ENCODE data around the gene ST14.

The ST14 gene

GRCh38 chr11:130183878-130184610 is 24.5 kb downstream of the ST14 start:
- no peak for DNase-seq (ENCODE audit: low read depth)
- no peak for TF ChIP-seq CTCF (IDR thresholded peaks at IDR 0.05; ENCODE audit: insufficient read depth, low read depth, low read length, missing control alignments)
- H3K4me3 ChIP-seq (ENCODE audit: low read depth, low read length), result no peak overlapping the region

- DNase-seq (ENCODE audit: low read depth), result no peak
- H3K4me3 ChIP-seq (ENCODE audit: low read depth, low read length), result no peak overlapping the region
- no peak for TF ChIP-seq CTCF (IDR thresholded peaks at IDR 0.05; ENCODE audit: insufficient read depth, low read depth, low read length, missing control alignments)
These were observed 27.5 kb downstream of the ST14 start for GRCh38 chr11:130187096-130187495.

- no peak for DNase-seq (ENCODE audit: low read depth)
- H3K4me3 ChIP-seq (ENCODE audit: low read depth, low read length), result no peak overlapping the region
- TF ChIP-seq CTCF (IDR thresholded peaks at IDR 0.05; ENCODE audit: insufficient read depth, low read depth, low read length, missing control alignments), result no peak
These were observed 28.5 kb downstream of the ST14 start for GRCh38 chr11:130188047-130188446.

- DNase-seq (ENCODE audit: low read depth), result no peak
- no peak overlapping the region for H3K4me3 ChIP-seq (ENCODE audit: low read depth, low read length)
- no peak for TF ChIP-seq CTCF (IDR thresholded peaks at IDR 0.05; ENCODE audit: insufficient read depth, low read depth, low read length, missing control alignments)
These were observed 29.2 kb downstream of the ST14 start for GRCh38 chr11:130188585-130189347.

GRCh38 chr11:130189492-130190210 is 30.1 kb downstream of the ST14 start:
- no peak for DNase-seq (ENCODE audit: low read depth)
- TF ChIP-seq CTCF (IDR thresholded peaks at IDR 0.05; ENCODE audit: insufficient read depth, low read depth, low read length, missing control alignments), result no peak
- no peak overlapping the region for H3K4me3 ChIP-seq (ENCODE audit: low read depth, low read length)

- DNase-seq (ENCODE audit: low read depth), result no peak
- no peak overlapping the region for H3K4me3 ChIP-seq (ENCODE audit: low read depth, low read length)
- no peak for TF ChIP-seq CTCF (IDR thresholded peaks at IDR 0.05; ENCODE audit: insufficient read depth, low read depth, low read length, missing control alignments)
These were observed 30.8 kb downstream of the ST14 start for GRCh38 chr11:130190371-130190881.

Data from GM12865 (cell line).